ENCODE measurements around the gene NUDT5.
"Not testable (repeated sequence)": the region's sequence is repeated elsewhere in the genome, so short reads cannot be mapped to it uniquely, and the experiment has no call there.

Gene NUDT5

DNA sequence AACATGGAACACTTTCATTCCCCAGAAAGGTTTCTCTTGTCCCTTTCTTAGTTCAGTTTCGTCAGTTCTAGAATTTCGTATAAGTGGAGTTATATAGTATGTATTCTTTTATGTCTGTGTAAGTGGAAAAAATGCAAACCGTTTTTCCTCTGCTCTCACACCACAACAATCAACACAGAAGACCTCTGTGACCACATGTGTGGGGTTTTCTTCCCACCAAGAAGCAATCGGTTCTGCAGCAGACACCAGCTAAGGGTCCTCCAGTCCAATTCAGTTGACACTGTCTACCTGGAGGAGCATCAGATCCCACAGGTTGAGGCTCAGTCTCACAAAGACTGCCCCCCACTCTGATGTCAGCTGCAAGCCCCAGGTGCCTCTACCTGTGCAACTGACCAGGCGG lies 6.5 kb upstream of the NUDT5 start:
- DNase-seq: no peak

DNA sequence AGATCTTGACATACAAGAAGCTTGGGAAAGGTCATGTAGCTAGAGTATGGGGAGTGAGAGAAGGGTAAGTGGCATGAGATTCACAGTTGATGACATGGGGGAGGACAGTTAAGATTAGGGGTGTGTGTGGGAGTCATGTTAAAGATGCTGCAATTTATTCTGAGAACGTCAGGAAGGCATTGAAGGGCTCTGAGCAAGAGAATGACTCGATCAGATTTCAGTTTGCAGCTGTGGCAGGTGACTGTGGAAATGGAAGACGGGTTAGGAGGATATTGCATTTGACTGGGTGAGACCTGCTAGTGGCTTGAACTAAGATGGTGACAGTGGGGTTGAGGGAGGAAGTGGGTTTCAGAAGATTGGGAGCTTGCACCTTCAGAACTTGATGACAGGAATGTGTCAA lies 5.9 kb upstream of the NUDT5 start:
- DNase-seq: no peak

DNA sequence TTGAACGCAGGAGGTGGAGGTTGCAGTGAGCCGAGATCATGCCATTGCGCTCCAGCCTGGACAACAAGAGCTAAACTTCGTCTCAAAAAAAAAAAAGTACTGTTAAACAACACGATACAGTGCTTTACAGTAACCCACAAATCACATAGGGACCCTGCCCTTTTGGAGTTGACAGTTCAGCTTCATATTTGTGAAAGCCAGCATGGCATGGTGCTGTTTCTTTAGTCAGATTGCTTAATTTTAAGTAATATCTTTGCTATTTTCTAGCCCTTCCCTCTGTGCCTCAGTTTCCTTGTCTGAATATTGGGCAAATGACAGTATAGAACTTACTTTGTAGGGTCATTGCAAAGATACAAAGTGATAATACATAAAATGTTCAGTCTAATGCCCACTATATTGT lies 5.2 kb upstream of the NUDT5 start:
- no peak for DNase-seq

DNA sequence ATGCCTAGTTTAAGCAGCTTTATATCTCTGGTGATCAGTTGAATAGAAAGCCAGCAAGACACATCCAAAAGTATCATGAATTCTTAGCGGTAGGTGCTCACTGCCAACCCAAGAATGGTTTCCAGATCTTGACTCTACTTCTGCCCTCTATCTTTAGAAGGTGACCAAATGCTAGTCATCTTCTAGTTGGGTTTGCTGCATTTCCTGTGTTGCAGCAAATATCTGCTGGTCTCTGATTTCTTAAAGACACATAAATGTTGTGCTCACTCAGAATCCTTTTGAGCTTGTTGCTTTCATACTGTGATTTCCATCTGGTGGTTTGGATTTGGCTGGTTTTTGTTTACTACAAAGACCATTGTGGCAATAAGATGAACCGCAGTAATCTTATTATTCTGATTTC lies 2.5 kb upstream of the NUDT5 start:
- no peak for DNase-seq

DNA sequence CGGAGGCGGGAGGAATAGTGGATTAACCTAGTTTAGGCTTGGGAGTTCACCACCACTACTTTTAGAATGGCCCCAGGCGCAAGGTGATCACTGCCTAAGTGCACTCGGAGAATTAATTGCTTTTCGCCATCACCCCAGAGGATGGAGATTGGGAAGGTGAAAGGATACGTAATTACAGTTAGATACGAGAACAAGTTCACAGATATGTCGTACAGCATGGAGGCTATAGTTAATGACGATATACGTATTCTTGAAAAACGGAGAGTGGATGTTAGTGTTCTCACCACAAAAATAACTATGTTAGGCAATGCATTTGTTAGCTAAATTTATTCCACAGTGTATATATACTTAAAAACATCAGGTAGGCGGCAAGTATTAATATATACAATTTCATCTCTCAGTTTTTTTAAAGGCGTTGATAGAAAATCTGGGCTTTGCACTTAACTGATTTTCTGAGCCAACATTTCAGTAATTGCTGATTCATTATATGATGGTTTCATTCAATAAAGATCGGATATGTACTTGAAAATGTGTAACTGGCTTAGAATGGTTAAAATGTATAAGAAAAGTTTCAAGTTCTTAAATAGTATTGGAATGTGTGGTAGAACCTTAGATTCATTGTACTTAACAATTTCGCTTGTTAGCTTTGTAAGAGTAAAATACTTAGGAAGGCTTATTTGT lies 980 bp upstream of the NUDT5 start:
- DNase-seq: no peak

DNA sequence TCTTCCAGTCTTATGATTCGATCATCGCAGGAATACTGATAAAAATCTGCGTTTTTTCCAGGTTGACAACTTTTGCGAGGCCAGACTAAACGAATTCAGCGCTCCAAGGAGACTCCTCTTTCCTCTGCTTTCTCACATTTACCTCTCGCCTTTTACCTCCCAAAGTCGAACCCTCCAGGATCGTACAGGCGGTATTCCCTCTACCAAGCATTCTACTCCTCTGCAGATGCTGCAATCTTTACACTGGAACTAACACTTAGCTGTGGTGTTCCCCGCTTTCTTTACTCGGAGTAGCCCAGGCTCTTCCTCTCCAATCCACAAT lies 449 bp downstream of the NUDT5 start:
- no peak for DNase-seq

DNA sequence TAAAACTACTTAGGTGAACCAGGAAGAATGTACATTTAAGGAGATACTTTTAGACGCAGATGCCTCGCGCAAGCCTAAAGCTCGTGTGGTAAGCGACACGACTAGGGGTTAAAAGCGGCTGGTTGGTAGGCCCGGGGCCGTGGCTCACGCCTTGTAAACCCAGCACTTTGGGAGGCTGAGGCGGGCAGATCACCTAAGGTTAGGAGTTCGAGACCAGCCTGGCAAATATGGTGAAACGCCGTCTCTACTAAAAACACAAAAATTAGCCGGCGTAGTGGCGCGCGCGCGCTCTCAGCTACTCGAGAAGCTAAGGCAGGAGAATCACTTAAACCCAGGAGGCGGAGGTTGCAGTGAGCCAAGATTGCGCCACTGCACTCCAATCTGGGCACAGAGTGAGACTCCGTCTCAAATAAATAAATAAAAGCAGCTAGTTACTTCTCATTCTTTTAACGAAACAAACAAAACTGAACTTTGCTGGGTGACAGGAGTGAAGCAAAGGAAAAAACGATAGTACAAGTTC lies 879 bp downstream of the NUDT5 start:
- peak; percentile 43 for DNase-seq

DNA sequence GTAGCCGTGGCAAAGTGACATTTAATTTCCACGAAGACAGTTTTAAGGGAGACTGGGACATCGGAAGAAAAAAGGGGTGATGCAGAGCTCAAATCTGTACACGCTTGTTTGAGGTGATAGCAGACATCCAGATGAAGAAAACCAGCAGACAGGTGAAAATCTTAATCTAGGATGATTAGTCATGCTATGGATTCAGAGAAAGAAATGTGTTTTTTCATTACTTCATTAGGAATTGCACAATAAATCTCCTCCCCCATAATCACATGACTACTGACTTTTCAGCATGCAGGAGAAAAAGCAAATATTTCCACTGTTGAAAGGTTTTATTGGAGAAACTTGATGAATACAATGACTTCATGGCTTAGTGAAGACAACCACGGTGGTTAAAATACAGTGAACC lies 2.5 kb downstream of the NUDT5 start:
- DNase-seq: no peak

DNA sequence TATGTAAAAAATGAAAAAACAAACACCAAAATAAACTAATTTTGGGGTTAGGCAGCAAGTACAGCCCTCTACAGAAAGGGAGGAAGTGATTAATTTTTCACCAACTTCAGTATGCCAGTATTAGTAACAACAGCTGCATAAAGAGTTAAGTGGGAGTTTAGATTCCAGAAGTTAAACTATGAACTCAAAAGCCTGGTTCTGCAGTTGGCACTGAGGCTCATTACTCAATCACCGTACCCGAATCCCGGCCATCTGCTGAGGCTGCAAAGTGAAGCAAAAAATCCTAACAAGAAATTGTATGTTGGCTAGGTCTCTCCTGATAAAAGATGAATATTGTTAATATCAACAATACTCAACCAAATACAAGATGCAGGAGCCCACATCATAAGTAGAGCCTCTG lies 4.0 kb downstream of the NUDT5 start:
- DNase-seq: no peak

DNA sequence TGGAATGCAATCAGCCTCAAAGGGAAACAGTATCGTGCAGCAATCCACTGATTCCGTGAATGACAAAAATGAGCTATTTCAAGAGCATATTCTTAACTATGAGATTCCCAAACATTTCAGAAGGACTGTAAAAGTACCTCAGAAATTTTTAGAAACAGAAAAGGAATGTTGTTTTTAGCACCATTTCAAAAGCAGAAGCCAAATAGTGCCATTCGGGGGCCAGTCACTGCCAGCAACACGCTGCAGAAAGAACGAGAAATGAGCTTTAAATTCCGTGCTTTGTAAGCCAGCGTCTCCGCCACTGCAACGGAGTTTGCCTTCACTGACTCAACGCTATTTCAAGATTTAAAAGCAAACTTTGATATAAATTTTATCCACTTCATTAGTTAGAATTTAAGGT lies 6.3 kb downstream of the NUDT5 start:
- DNase-seq: no peak

DNA sequence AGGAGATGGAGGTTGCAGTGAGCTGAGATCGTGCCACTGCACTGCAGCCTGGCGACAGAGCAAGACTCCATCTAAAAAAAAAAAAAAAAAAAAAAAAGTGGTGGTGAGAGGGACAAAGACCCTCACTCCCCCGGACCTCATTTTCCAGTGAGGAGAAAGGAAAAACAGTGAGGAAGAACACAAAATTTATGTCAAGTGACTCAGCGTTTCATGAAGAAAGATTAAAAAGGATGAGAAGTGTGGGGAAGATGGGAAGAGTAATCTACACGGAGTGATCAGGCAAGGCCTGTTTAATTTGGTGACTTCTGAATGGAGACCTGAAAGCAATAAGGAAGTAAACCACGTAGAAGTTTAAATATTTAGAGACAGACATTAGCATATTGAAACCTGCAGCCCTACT lies 7.0 kb downstream of the NUDT5 start:
- no peak for DNase-seq

DNA sequence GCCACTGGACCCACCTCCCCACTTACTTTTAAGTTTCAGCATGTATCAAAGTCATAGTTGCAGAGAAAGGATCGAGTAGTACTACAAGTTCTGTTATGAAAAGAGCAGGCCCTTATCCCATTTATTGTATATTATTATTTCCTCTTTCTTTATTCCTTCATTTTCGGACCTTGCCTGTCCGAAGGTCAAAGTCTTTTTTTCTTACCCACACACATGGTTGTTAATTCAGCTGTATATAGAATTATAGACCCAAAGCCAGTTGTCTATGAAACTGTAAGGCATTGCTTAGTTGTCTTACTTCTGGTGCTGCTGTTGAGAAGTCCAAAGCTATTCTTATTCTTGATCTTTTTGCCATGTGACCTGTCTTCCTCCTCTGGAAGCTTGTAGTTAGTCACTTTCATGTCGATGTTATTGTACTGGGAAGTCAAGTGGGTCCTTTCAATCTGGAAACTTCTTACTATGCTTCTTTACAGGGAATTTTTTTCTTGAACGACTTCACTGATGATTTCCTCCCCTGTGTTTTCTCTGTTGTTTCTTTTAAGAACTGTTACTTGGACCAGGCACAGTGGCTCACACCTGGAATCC lies 8.3 kb downstream of the NUDT5 start:
- DNase-seq: no peak

DNA sequence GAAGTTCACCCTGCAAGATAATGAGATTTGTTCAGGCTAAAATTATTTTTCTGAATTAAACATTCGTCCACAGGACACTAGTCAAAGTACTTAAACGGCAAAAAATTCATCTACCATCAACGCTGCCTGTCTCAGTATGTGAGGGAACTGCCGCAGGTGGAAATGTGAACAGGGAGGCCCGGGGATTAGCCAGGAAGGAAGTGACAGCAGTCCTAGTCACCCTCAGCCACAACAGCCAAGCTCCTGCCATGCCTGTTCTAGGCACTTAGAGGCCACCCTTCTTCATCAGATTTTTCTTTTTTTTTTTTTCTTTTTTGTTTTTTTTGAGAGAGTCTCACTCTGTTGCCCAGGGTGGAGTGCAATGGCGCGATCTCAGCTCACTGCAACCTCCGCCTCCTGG lies 9.4 kb downstream of the NUDT5 start:
- no peak for DNase-seq

DNA sequence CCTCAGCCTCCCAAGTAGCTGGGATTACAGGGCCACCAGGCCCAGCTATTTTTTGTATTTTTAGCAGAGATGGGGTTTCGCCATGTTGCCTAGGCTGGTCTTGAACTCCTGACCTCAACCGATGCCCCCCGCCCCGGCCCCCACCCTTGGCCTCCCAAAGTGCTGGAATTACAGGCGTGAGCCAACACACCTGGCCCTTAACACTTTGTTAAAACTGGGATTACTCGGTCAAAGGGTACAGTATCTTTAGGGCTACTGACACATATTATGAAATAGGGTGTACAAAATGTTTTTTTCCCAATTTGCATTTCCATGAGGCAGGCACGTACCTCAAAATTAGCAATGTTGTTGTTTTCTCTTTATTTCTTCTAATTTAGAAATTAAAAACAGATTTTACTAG lies 11.5 kb downstream of the NUDT5 start:
- no peak for DNase-seq

DNA sequence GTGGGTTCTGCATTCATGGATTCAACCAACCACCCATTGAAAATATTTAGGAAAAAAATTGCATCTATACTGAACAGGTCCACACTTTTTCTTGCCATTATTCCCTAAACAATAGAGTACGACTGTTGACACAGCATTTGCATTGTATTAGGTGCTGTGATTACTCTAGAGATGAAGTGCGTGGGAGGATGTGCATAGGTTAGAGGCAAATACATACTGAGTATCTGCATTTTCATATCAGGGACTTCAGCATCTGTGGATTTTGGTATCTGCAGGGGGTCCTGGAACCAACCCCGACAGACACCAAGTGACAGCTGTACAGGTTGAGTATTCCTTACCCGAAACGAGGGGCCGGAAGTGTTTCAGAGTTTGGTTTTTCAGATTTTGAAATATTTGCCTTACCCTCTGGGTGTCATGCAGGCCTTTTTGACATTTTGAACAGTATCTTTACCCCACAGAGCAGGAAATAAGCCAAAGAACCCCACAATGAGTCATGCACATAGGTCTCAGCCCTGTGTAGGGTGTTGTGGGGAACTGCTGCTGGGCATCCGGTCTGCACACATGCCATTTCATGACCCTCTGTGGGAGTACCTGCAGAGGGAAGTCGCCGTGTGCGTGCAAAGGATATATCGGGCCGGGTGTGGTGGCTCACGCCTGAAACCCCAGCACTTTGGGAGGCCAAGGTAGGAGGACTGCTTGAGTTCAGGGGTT lies 14.5 kb downstream of the NUDT5 start:
- DNase-seq: no peak

DNA sequence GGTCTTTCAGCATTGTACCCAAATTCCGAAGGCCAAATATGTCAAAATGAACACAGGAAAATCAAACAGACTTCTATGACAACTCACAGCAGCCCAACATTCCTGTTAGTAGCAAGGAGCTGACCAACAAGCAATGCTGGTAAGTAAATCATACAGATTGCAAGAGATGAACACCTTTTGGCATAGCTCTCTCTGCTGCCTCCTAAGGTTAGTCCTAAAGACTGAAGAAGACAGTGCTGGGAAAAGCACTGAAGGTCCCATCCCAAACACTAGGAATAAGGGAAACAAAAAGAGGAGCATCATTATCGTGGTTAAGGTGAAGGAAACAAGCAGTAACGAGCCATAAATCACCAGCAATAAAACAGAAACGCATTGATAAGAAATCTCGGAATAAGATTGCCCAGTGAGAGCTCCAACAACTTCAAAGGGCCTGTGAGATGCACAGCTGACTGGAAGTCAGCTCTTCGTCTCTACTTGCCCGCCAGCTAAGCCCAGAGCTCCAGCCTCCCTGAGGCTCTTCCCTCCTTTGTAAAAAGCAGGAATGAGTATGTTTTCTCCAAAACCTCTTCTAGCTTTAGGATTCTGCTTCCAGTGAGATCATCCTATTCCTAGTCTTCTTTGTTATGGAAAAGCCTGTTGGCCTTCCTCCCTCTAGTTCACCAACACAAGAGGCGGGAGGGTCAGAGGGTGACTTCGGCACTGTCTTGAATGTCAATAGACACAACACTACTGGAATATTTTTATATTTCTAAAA lies 15.3 kb downstream of the NUDT5 start:
- no peak for DNase-seq

DNA sequence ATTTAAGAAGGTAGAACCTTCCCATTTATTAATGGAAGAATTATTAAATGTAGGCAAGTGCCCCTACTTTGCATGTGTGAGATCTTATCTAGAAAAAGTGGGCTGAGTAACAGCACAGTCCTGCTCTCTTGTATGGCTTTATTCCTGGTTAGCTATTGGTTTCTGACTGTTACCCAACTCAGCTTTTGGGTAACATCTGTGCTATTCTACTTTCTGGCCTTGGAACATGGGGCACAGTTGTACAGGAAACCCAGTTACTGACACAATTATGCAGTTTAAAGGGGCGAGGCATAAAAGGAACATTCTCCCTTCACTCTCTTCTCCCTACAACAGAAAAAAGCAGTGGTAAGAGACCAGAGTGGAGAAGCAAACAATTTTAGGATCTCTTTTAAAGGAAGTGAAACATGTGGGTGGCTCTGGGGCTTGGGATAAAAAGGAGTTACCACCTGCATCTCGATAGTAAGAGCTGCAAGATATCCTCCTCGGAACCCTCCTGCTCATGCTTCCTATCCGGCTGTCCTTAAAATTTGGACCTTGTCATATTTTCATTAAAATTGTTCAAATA lies 16.0 kb downstream of the NUDT5 start:
- DNase-seq: no peak

DNA sequence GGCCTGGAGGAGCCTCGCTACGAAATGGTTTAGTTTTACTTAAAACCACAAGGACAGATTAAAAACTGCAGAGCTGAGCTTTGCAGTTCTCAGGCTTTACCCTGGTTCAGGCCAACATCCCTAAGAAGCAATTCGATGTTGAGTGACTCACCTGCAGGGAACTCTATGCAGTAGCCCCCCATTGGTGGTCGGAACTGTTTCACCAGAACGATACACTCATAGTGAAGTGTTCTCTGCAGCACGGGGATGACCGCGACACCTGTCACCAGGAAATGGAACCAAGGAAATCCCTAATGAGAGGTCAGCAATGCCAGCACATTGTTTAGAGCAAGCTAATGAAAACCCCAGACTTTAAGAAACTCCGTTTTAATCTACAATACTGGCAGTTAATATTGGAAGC lies 18.0 kb downstream of the NUDT5 start:
- DNase-seq: no peak

DNA sequence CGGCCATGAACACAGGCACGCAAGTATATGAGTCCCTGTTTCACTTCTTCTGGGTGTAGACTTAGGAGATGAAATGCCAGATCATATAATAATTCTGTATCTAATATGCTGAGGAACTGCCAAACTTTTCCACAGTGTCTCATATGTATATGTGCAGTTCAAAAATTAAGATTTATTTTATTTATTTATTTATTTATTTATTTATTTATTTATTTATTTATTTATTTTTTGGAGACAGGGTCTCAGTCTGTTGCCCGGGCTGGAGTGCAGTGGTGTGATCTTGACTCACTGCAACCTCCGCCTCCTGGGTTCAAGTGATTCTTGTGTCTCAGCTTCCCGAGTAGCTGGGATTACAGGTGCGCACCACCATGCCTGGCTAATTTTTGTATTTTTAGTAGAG lies 24.2 kb downstream of the NUDT5 start:
- not testable (repeated sequence) for DNase-seq

DNA sequence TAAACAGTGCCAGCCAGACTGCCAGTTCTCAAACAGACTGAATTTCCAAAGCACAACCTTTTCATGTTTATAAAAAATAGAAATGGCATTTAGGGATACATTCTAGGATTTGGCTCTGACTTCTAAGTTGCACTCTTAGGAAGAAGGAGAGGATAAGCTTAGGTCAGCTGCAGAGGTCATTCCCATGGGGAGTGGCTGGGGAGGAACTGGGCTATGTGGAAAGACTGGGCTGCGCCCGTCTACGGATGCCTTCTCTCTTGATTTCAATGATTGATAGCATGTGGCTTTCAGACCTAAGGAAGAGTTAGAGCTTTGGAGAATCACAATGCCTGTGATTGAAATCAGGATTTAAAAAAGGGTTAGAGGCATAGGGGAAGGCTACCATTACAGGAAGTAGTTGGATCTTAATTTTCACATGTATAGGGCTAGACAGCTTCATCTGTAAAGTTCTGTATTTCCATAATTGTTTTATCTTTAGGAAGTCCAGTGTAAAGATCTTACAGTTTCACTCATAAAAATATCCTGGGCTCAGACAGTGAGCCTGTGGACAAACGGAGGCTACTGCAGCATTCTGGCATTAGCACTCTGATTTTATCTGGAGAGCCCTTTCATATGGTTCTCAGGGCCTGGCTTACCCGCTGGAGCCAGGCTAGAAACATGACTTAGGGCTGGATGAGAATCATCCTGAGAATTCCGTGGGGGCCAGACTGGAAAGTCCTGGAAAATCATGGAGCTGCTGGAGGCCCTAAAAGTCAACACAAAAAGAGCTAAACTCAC lies 29.5 kb downstream of the NUDT5 start:
- DNase-seq: no peak

DNA sequence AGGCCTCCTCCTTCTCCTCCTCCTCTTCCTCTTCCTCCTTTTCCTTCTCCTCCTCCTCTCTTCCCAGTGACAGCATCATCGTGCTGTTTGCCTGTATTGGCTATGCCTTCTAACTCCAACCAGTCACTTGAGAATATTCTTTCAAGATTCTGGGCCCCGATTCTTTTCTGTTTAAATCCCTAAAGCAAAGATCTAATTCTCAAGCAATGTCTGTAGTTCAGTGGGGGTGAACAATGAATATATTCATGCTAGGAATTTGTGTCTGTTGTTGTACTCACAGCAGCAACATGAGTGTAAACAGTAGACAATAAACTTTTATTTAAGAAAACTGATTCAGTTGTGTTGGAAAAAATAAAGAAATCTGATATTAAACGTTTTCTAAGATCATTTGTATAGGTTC lies 30.7 kb downstream of the NUDT5 start:
- DNase-seq: no peak

DNA sequence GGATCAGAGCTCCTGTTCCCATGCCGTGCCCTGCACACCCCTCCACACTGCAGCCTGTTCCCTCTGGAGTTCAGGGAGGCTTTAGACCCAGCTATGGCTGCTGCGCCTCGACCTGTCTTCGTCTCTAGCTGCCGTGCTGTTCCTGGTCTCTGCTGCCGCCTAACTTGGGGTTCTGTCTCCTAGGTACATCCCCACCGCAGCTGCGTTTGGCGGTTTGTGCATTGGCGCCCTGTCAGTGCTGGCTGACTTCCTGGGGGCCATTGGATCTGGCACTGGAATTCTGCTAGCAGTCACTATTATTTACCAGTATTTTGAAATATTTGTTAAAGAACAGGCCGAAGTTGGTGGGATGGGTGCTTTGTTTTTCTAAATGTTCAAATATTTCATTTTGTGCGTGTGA lies 31.6 kb downstream of the NUDT5 start:
- DNase-seq: no peak

DNA sequence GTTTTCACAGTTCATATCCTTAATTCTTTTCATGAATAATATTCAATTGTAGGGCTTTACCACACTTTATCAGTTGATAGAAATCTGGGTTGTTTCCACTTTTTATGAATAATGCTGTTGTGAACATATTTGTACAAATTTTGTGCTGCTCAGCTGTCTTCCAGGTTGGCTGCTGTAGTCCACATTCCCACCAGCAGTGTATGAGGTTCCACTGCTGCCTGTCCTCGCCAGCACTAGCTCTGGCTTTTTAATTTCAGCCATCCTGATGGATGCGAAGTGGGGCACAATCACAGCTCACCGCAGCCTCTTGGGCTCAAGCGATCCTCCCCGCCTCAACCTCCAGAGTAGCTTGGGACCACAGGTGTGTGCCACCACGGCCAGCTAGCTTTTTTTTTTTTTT lies 32.8 kb downstream of the NUDT5 start:
- DNase-seq: no peak

Data from NCI-H69 (cell line).